Glutamatergic neuron (in vitro differentiated cells): Measurements from ENCODE around the gene PRPF18. TPM values are rescaled to one million over a fixed set of nuclear protein-coding genes. Genes with fewer than 3 reads are reported as not detected.

Experiments used
- DNase-seq: peaks from one replicate; pipeline ENCODE4 v3.0.0; 2022
- H3K27ac Mint-ChIP-seq: one replicate; pipeline ENCODE4 v1.8.0; 2020; ENCODE audit warnings: mild to moderate bottlenecking, mixed read lengths, inconsistent platforms; ENCODE audit not compliant: unreplicated experiment
- H3K27me3 Mint-ChIP-seq: one replicate; pipeline ENCODE4 v1.8.0; 2020; ENCODE audit warnings: mild to moderate bottlenecking, moderate library complexity, mixed read lengths, inconsistent platforms; ENCODE audit not compliant: unreplicated experiment
- H3K36me3 Mint-ChIP-seq: one replicate; pipeline ENCODE4 v1.8.0; 2020; ENCODE audit warnings: mild to moderate bottlenecking, mixed read lengths, inconsistent platforms; ENCODE audit not compliant: unreplicated experiment
- H3K4me1 Mint-ChIP-seq: one replicate; pipeline ENCODE4 v1.8.0; 2020; ENCODE audit warnings: mild to moderate bottlenecking, low read depth, mixed read lengths, inconsistent platforms; ENCODE audit not compliant: unreplicated experiment
- H3K4me3 Mint-ChIP-seq: one replicate; pipeline ENCODE4 v1.8.0; 2020; ENCODE audit warnings: mild to moderate bottlenecking, mixed read lengths, inconsistent platforms; ENCODE audit not compliant: unreplicated experiment
- H3K9me3 Mint-ChIP-seq: one replicate; pipeline ENCODE4 v1.8.0; 2020; ENCODE audit warnings: mild to moderate bottlenecking, moderate library complexity, mixed read lengths, inconsistent platforms; ENCODE audit not compliant: unreplicated experiment
- CTCF ChIP-seq: fragments of 200-600 bp; sonication (generic); IDR thresholded peaks from one replicate; pipeline ENCODE4 v1.5.0; 2021; ENCODE audit not compliant: partially characterized antibody, unreplicated experiment
- total RNA-seq: library from RNA; stranded (reverse); fragmentation: NEBNext Ultra II Directional; extraction: Animal tissue kit (Norgen Biotek cat#: 25700); gene quantifications from one replicate; pipeline ENCODE4 v1.2.1, GENCODE V29; 2021; ENCODE audit not compliant: unreplicated experiment

PRPF18 gene
- total RNA-seq, 1 donor from 2014 or later = 24.7 TPM

GRCh38 chr10:13632440-13632839 is 45.7 kb downstream of the PRPF18 start:
- peaks cover 37% of the 10 kb centered on the region for H3K4me1 Mint-ChIP-seq
- peak overlapping the region; percentile 95 for H3K27ac Mint-ChIP-seq
- peak overlapping the region; percentile 65 for H3K4me3 Mint-ChIP-seq
- H3K36me3 Mint-ChIP-seq = no peaks in the 10 kb centered on the region
- no peak for TF ChIP-seq CTCF
- H3K27me3 Mint-ChIP-seq = peaks cover 2% of the 10 kb centered on the region
- H3K9me3 Mint-ChIP-seq = peaks cover 4% of the 10 kb centered on the region
- no peak for DNase-seq

GRCh38 chr10:13632884-13633440 is 46.2 kb downstream of the PRPF18 start:
- TF ChIP-seq CTCF = no peak
- peaks cover 37% of the 10 kb centered on the region for H3K4me1 Mint-ChIP-seq
- DNase-seq = peak; percentile 57
- peaks cover 2% of the 10 kb centered on the region for H3K27me3 Mint-ChIP-seq
- peak overlapping the region; percentile 95 for H3K27ac Mint-ChIP-seq
- H3K36me3 Mint-ChIP-seq = no peaks in the 10 kb centered on the region
- H3K9me3 Mint-ChIP-seq = peaks cover 4% of the 10 kb centered on the region
- H3K4me3 Mint-ChIP-seq = peak overlapping the region; percentile 65

DNA sequence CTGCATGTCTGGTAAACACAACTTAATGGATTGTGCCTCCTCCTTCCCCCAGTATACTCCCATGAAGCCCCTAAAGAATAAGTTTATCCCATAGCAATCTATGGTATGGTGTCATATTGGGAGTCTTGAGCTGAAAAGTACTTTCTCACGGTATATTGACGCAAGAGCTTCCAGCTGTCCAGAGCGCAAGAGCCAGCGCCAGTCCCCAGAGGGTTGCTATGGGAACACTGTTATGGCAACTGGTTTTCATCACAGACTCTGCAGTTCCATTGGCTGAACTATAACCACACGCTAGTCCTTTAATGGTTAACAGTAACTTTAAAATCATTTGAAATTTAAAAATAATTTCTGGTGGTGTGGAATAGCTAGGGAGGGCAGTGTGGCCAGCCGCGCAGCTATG is 46.9 kb downstream of the PRPF18 start:
- TF ChIP-seq CTCF = no peak
- Mint-ChIP-seq H3K4me1 (peaks cover 37% of the 10 kb centered on the region), H3K27me3 (peaks cover 2% of the 10 kb centered on the region), H3K4me3 (peak overlapping the region; percentile 65), H3K27ac (peak overlapping the region; percentile 95), H3K36me3 (peaks cover 4% of the 10 kb centered on the region), H3K9me3 (peaks cover 4% of the 10 kb centered on the region)
- DNase-seq = peak; percentile 68

DNA sequence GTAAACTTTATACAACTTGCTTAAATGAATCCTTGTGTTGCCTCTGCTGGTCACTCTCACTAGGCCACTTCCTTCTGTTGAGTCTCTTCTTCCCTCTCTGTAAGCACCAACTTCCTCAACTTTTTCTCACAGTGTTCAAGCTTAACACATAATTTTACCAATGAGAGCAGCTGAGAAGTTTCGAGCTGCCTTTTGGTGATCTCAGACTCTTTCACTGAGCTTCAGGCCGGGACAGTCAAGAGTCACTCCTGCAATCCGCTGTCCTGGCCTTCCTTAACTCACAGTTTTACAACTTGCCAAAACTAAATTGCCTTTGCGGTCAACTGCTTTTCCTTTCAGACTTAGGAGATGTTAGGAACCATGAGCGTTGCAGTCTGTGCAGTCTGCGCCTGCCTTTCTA is 47.4 kb downstream of the PRPF18 start:
- TF ChIP-seq CTCF = no peak
- peaks cover 4% of the 10 kb centered on the region for H3K9me3 Mint-ChIP-seq
- H3K27ac Mint-ChIP-seq = peak overlapping the region; percentile 95
- DNase-seq = no peak
- H3K36me3 Mint-ChIP-seq = peaks cover 4% of the 10 kb centered on the region
- peaks cover 2% of the 10 kb centered on the region for H3K27me3 Mint-ChIP-seq
- peaks cover 37% of the 10 kb centered on the region for H3K4me1 Mint-ChIP-seq
- peak overlapping the region; percentile 47 for H3K4me3 Mint-ChIP-seq

- H3K9me3 Mint-ChIP-seq = peaks cover 12% of the 10 kb centered on the region
- peaks cover 18% of the 10 kb centered on the region for H3K36me3 Mint-ChIP-seq
- H3K27ac Mint-ChIP-seq = no peak overlapping the region
- no peak for DNase-seq
- H3K27me3 Mint-ChIP-seq = peaks cover 4% of the 10 kb centered on the region
- H3K4me3 Mint-ChIP-seq = no peak overlapping the region
- peaks cover 28% of the 10 kb centered on the region for H3K4me1 Mint-ChIP-seq
- TF ChIP-seq CTCF = no peak
Measured at GRCh38 chr10:13636776-13637175, 50.0 kb downstream of the PRPF18 start.
